Measurements from ENCODE around the gene UNG. TPM values are rescaled to one million over a fixed set of nuclear protein-coding genes. Genes with fewer than 3 reads are reported as not detected.

Gene UNG
- total and polyA plus RNA-seq, 9 of the 15 experiments (the other 6 are each of a cell fraction or from before 2014, with no cell fraction given) = 8.4 to 59.8 (median 41.0) TPM

- H3K4me2 ChIP-seq (ENCODE audit: insufficient read depth, low read length) = no peak overlapping the region
- ChIA-PET POLR2A (interaction anchor here (0.7 to 0.9 kb wide), 2 partner anchors 8 to 264 kb away, joined by 4 read pairs; no protein-coding TSS in a partner anchor), CTCF (ENCODE audit: low intra/inter-chr PET ratio) (no interaction called here)
- H3K9ac ChIP-seq (ENCODE audit: insufficient read depth in 1 of 2, low read depth in 2 of 2, low read length in 2 of 2) = no peak overlapping the region; a peak in 1 of 4 replicates
- in situ Hi-C loops (cut with MboI) (loop anchor here (10.0 kb wide), 1 partner anchor 275 kb away; no protein-coding TSS in a partner anchor), intact Hi-C loops (cut with micrococcal nuclease) (loop anchor here (5.0 kb wide), 1 partner anchor 277 kb away; no protein-coding TSS in a partner anchor)
- peaks cover 8 to 9% of the 10 kb centered on the region in 2 experiments for H3K4me1 ChIP-seq (replicated peaks in 1 of 2; ENCODE audit: control insufficient read depth in 2 of 2, insufficient read depth in 2 of 2, low read length in 2 of 2)
- 0 out of 3 replicates have a peak overlapping the region, but pooled peaks have one; percentile 18 for H3K27ac ChIP-seq (ENCODE audit: extremely low read depth, low read depth, low read length)
- no peak for ATAC-seq
- H4K20me1 ChIP-seq (replicated peaks; ENCODE audit: control insufficient read depth, insufficient read depth, low read length) = no peaks in the 10 kb centered on the region
- WGBS (ENCODE audit: insufficient coverage, low coverage, missing lambda C conversion rate) = 81% methylated on average over 6 of the region's 6 CpGs
- H3K9me3 ChIP-seq (replicated peaks; ENCODE audit: control insufficient read depth, insufficient read depth, low read depth, low read length) = no peaks in the 10 kb centered on the region
- FAIRE-seq = no peak
- DNase-seq (ENCODE audit: extremely low read depth in 1 of 4, low spot score in 3 of 4) = no peak
- H3K36me3 ChIP-seq (ENCODE audit: control insufficient read depth, insufficient read depth, low read length) = peaks cover 49% of the 10 kb centered on the region; the same call in 2 of the 3 replicates
- H3K27me3 ChIP-seq (ENCODE audit: control insufficient read depth in 2 of 2, insufficient read depth in 2 of 2, low read length in 2 of 2) = no peaks in the 10 kb centered on the region
- no peak overlapping the region for H3K4me3 ChIP-seq
- H2AFZ ChIP-seq (ENCODE audit: low read depth, low read length) = no peak overlapping the region
- no peaks in the 10 kb centered on the region for H3K9me1 ChIP-seq (ENCODE audit: control insufficient read depth, insufficient read depth, low read length)
- no peak for TF ChIP-seq RB1 (IDR thresholded peaks at IDR 0.05; ENCODE audit: low read depth)
- TSS peak; percentile 33 for BruUV-seq (replicated peaks)
- no peaks in the 10 kb centered on the region for H3K79me2 ChIP-seq (ENCODE audit: control insufficient read depth, insufficient read depth, low read length)
These were observed 12.5 kb downstream of the UNG start for GRCh38 chr12:109109746-109110350.

DNA sequence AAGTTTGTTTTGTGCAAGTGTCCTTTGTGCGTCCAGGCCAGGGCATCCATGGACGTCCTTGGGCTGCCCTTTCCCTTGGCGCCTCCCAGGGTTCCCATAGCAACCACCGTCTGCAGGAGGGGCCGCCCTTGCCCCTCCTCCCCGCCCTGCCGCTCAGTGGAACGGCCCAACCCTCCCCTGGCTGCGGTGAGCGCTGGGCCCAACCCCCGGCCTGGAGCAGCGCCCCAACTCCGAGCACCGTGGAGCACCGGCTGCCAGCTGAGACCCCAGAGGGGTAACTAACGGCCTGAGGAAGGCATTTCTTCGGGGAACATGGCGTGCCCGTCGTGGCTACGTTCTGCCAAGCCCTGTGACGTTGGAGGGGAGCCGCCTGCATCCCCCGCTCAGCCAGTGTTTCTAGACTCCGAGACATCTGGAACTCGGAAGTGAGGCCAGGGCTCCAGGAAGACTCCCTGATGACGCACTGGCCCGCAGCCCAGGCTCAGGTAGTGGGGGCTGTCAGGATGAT, 13.6 kb downstream of the UNG start:
- peaks cover 8 to 9% of the 10 kb centered on the region in 2 experiments for H3K4me1 ChIP-seq (replicated peaks in 1 of 2; ENCODE audit: control insufficient read depth in 2 of 2, insufficient read depth in 2 of 2, low read length in 2 of 2)
- no peaks in the 10 kb centered on the region for H3K9me3 ChIP-seq (replicated peaks; ENCODE audit: control insufficient read depth, insufficient read depth, low read depth, low read length)
- BruUV-seq (replicated peaks) = no TSS peak
- FAIRE-seq = peak; percentile 61
- CTCF ChIA-PET (ENCODE audit: low intra/inter-chr PET ratio) = interaction anchor here (0.9 to 1.2 kb wide), 2 partner anchors 145 to 154 kb away, joined by 3 read pairs; no protein-coding TSS in a partner anchor
- peak; percentile 99 for ATAC-seq
- H3K27ac ChIP-seq (ENCODE audit: extremely low read depth, low read depth, low read length) = peak overlapping the region; percentile 64
- peak overlapping the region; percentile 41 for H3K4me3 ChIP-seq
- H3K9me1 ChIP-seq (ENCODE audit: control insufficient read depth, insufficient read depth, low read length) = no peaks in the 10 kb centered on the region
- POLR2A ChIA-PET = interaction anchor here (0.7 to 1.9 kb wide), 5 partner anchors 8 to 265 kb away, joined by 3 to 5 read pairs (median 4); no protein-coding TSS in a partner anchor
- peak; percentile 86 to 90 (median 90) for DNase-seq (ENCODE audit: extremely low read depth in 1 of 4, low spot score in 3 of 4)
- intact Hi-C loops (cut with micrococcal nuclease) (loop anchor here (5.0 kb wide), 1 partner anchor 276 kb away; no protein-coding TSS in a partner anchor), in situ Hi-C loops (cut with MboI) (loop anchor here (10.0 kb wide), 1 partner anchor 274 kb away; no protein-coding TSS in a partner anchor)
- no peaks in the 10 kb centered on the region for H4K20me1 ChIP-seq (replicated peaks; ENCODE audit: control insufficient read depth, insufficient read depth, low read length)
- peaks cover 37% of the 10 kb centered on the region; the same call in 2 of the 3 replicates for H3K36me3 ChIP-seq (ENCODE audit: control insufficient read depth, insufficient read depth, low read length)
- peak overlapping the region; percentile 80 for H3K4me2 ChIP-seq (ENCODE audit: insufficient read depth, low read length)
- H2AFZ ChIP-seq (ENCODE audit: low read depth, low read length) = peak overlapping the region; percentile 93
- no peaks in the 10 kb centered on the region for H3K27me3 ChIP-seq (ENCODE audit: control insufficient read depth in 2 of 2, insufficient read depth in 2 of 2, low read length in 2 of 2)
- peak overlapping the region; percentile 40 to 91; a peak in 3 of 4 replicates for H3K9ac ChIP-seq (ENCODE audit: insufficient read depth in 1 of 2, low read depth in 2 of 2, low read length in 2 of 2)
- WGBS (ENCODE audit: insufficient coverage, low coverage, missing lambda C conversion rate) = 2% methylated on average over 17 of the region's 28 CpGs
- no peaks in the 10 kb centered on the region for H3K79me2 ChIP-seq (ENCODE audit: control insufficient read depth, insufficient read depth, low read length)
- TF ChIP-seq SRF (CRISPR knock-in tag; IDR thresholded peaks at IDR 0.05) (0 out of 4 replicates have a peak, but pooled peaks of 1 of the 2 experiments have one; percentile 39), JUNB (CRISPR knock-in tag; conservative IDR thresholded peaks at IDR 0.05) (0 out of 2 replicates have a peak, but pooled peaks have one; percentile 7), ZBTB17 (CRISPR knock-in tag; IDR thresholded peaks at IDR 0.05) (peak; percentile 70; the same call in 1 of the 2 replicates), ZNF217 (CRISPR knock-in tag; IDR thresholded peaks at IDR 0.05) (no peak), ZNF347 (CRISPR knock-in tag; IDR thresholded peaks at IDR 0.05; ENCODE audit: low read depth) (no peak), CSDE1 (IDR thresholded peaks at IDR 0.05) (peak in 1 of 2 experiments; percentile 75; a peak in 2 of 4 replicates), TEAD1 (CRISPR knock-in tag; IDR thresholded peaks at IDR 0.05) (0 out of 4 replicates have a peak, but pooled peaks of 1 of the 2 experiments have one; percentile 31), CCNT2 (IDR thresholded peaks at IDR 0.05; ENCODE audit: borderline replicate concordance, extremely low read depth, insufficient read length, low read depth, low read length) (peak; percentile 56)
- TF ChIP-seq, protein P1, sequence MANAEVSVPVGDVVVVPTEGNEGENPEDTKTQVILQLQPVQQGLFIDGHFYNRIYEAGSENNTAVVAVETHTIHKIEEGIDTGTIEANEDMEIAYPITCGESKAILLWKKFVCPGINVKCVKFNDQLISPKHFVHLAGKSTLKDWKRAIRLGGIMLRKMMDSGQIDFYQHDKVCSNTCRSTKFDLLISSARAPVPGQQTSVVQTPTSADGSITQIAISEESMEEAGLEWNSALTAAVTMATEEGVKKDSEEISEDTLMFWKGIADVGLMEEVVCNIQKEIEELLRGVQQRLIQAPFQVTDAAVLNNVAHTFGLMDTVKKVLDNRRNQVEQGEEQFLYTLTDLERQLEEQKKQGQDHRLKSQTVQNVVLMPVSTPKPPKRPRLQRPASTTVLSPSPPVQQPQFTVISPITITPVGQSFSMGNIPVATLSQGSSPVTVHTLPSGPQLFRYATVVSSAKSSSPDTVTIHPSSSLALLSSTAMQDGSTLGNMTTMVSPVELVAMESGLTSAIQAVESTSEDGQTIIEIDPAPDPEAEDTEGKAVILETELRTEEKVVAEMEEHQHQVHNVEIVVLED (CRISPR knock-in tag; IDR thresholded peaks at IDR 0.05) = peak; percentile 44
- TF ChIP-seq, protein P2, sequence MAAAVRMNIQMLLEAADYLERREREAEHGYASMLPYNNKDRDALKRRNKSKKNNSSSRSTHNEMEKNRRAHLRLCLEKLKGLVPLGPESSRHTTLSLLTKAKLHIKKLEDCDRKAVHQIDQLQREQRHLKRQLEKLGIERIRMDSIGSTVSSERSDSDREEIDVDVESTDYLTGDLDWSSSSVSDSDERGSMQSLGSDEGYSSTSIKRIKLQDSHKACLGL (CRISPR knock-in tag; IDR thresholded peaks at IDR 0.05; ENCODE audit: borderline replicate concordance, poor library complexity, severe bottlenecking) = no peak

All from K562 (cell line).